ENCODE results near the gene FBXL17. TPM values are rescaled to one million over a fixed set of nuclear protein-coding genes. Genes with fewer than 3 reads are reported as not detected.

The FBXL17 gene
- total RNA-seq, 1 experiment from 2014 or later, result 5.3 TPM

DNA sequence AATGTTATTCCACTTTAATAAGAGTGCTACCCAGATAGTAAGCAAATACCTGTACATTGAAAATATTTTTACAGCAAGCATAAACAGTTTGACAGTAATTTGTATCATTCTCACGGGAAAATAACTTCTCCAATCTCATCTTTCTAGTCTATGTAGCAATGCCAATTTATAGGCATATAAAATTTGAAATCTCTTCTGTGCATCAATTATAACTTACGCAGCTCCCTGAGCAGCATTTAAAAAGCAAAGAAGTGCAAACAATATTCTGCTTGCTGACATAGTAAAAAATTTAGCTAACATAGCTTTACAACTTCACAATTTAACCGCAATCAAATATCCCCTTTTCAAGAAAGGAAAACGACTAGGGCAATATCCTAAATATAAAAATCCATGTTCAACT lies 257.3 kb downstream of the FBXL17 start:
- Histone ChIP-seq H3K79me1 (ENCODE audit: insufficient read depth, low read depth, low read length, poor library complexity, severe bottlenecking) (no peaks in the 10 kb centered on the region), H2BK12ac (ENCODE audit: insufficient read length, low read depth, low read length) (no peak overlapping the region), H3K4ac (ENCODE audit: low read depth, low read length) (no peak overlapping the region), H3K23me2 (ENCODE audit: insufficient read length, low read depth, low read length, poor library complexity, severe bottlenecking) (no peaks in the 10 kb centered on the region), H3K4me1 (ENCODE audit: insufficient read depth, low read length) (no peaks in the 10 kb centered on the region; the same call in 1 of the 2 replicates), H2BK20ac (ENCODE audit: low read depth, low read length, poor library complexity, severe bottlenecking) (no peak overlapping the region), H2BK5ac (ENCODE audit: insufficient read length, low read length) (no peak overlapping the region), H2BK120ac (ENCODE audit: low read depth, low read length, poor library complexity, severe bottlenecking) (no peak overlapping the region), H2AFZ (ENCODE audit: low read length) (no peak overlapping the region), H2BK15ac (ENCODE audit: low read depth, low read length) (no peak overlapping the region), H3K18ac (ENCODE audit: insufficient read length, low read depth, low read length) (no peak overlapping the region), H3K23ac (ENCODE audit: insufficient read length, low read depth, low read length) (no peak overlapping the region), H4K91ac (ENCODE audit: insufficient read length, low read depth, low read length) (no peak overlapping the region), H3K27ac (ENCODE audit: insufficient read length, low read depth, low read length) (no peak overlapping the region), H3K9me3 (ENCODE audit: control insufficient read depth, low read depth, low read length) (no peaks in the 10 kb centered on the region), H3K9ac (ENCODE audit: extremely low read depth, insufficient read length, low read length) (no peak overlapping the region), H4K20me1 (ENCODE audit: control insufficient read depth, insufficient read depth, insufficient read length) (no peaks in the 10 kb centered on the region), H3K56ac (ENCODE audit: insufficient read length, low read depth, low read length) (no peak overlapping the region), H3K27me3 (ENCODE audit: insufficient read depth, low read length) (no peaks in the 10 kb centered on the region), H3K14ac (ENCODE audit: insufficient read depth, low read length) (no peak overlapping the region), H4K5ac (ENCODE audit: insufficient read length, low read depth, low read length) (no peak overlapping the region), H4K8ac (replicated peaks; ENCODE audit: insufficient read length, low read depth, low read length) (no peak overlapping the region), H3T11ph (ENCODE audit: low read length) (no peak overlapping the region), H3K79me2 (ENCODE audit: insufficient read depth, low read length) (no peaks in the 10 kb centered on the region; the same call in 1 of the 2 replicates), H2AK5ac (ENCODE audit: insufficient read length, low read length) (no peak overlapping the region), H3K4me2 (ENCODE audit: insufficient read depth, insufficient read length, low read length) (no peak overlapping the region)
- H3K4me1 Mint-ChIP-seq, result peaks cover 15 to 24% of the 10 kb centered on the region in 2 experiments
- no peaks in the 10 kb centered on the region for H3K9me3 Mint-ChIP-seq
- no peak for TF ChIP-seq CTCF (conservative IDR thresholded peaks at IDR 0.05)
- no peaks in the 10 kb centered on the region for H3K27me3 Mint-ChIP-seq (ENCODE audit: low read depth)
- DNase-seq, result no peak
- no peaks in the 10 kb centered on the region for H3K36me3 Mint-ChIP-seq (ENCODE audit: insufficient read depth in 1 of 3, low read depth in 3 of 3)
- no CpG with 5 or more reads among the region's 4 CpGs for WGBS (ENCODE audit: extremely low coverage, insufficient read length, low lambda C conversion rate)
- H3K27ac Mint-ChIP-seq, result no peak overlapping the region
- no peak overlapping the region for H3K4me3 Mint-ChIP-seq
